ENCODE results near the gene ACVR1C. TPM values are rescaled to one million over a fixed set of nuclear protein-coding genes. Genes with fewer than 3 reads are reported as not detected.

ACVR1C gene
- total RNA-seq, 1 donor from 2014 or later = 0.10 TPM

- no peaks in the 10 kb centered on the region for H3K36me3 Mint-ChIP-seq (ENCODE audit: low read depth, unreplicated experiment)
- peaks cover 2% of the 10 kb centered on the region for H3K27me3 Mint-ChIP-seq (ENCODE audit: unreplicated experiment)
- DNase-seq (ENCODE audit: low spot score) = no peak
- H3K27ac Mint-ChIP-seq (ENCODE audit: unreplicated experiment) = no peak overlapping the region
- H3K4me1 Mint-ChIP-seq (ENCODE audit: unreplicated experiment) = no peaks in the 10 kb centered on the region
- no peak for TF ChIP-seq CTCF (IDR thresholded peaks at IDR 0.05; ENCODE audit: unreplicated experiment)
- H3K4me3 Mint-ChIP-seq (ENCODE audit: unreplicated experiment) = no peak overlapping the region
- no peaks in the 10 kb centered on the region for H3K9me3 Mint-ChIP-seq (ENCODE audit: unreplicated experiment)
Measured at GRCh38 chr2:157486596-157487270, 141.9 kb downstream of the ACVR1C start.

- no peak for TF ChIP-seq CTCF (IDR thresholded peaks at IDR 0.05; ENCODE audit: unreplicated experiment)
- Mint-ChIP-seq H3K4me1 (ENCODE audit: unreplicated experiment) (no peaks in the 10 kb centered on the region), H3K27me3 (ENCODE audit: unreplicated experiment) (no peaks in the 10 kb centered on the region), H3K36me3 (ENCODE audit: low read depth, unreplicated experiment) (no peaks in the 10 kb centered on the region), H3K9me3 (ENCODE audit: unreplicated experiment) (no peaks in the 10 kb centered on the region), H3K4me3 (ENCODE audit: unreplicated experiment) (no peak overlapping the region), H3K27ac (ENCODE audit: unreplicated experiment) (no peak overlapping the region)
- DNase-seq (ENCODE audit: low spot score) = no peak
Measured at GRCh38 chr2:157480182-157480961, 148.3 kb downstream of the ACVR1C start.

- Mint-ChIP-seq H3K27me3 (ENCODE audit: unreplicated experiment) (no peaks in the 10 kb centered on the region), H3K4me3 (ENCODE audit: unreplicated experiment) (no peak overlapping the region), H3K36me3 (ENCODE audit: low read depth, unreplicated experiment) (no peaks in the 10 kb centered on the region), H3K4me1 (ENCODE audit: unreplicated experiment) (no peaks in the 10 kb centered on the region), H3K9me3 (ENCODE audit: unreplicated experiment) (no peaks in the 10 kb centered on the region), H3K27ac (ENCODE audit: unreplicated experiment) (no peak overlapping the region)
- DNase-seq (ENCODE audit: low spot score) = no peak
- TF ChIP-seq CTCF (IDR thresholded peaks at IDR 0.05; ENCODE audit: unreplicated experiment) = no peak
Measured at GRCh38 chr2:157479081-157480027, 149.3 kb downstream of the ACVR1C start.

GRCh38 chr2:157477919-157478318 is 150.7 kb downstream of the ACVR1C start:
- H3K9me3 Mint-ChIP-seq (ENCODE audit: unreplicated experiment) = no peaks in the 10 kb centered on the region
- no peaks in the 10 kb centered on the region for H3K27me3 Mint-ChIP-seq (ENCODE audit: unreplicated experiment)
- no peak overlapping the region for H3K27ac Mint-ChIP-seq (ENCODE audit: unreplicated experiment)
- no peak overlapping the region for H3K4me3 Mint-ChIP-seq (ENCODE audit: unreplicated experiment)
- no peak for TF ChIP-seq CTCF (IDR thresholded peaks at IDR 0.05; ENCODE audit: unreplicated experiment)
- H3K4me1 Mint-ChIP-seq (ENCODE audit: unreplicated experiment) = no peaks in the 10 kb centered on the region
- H3K36me3 Mint-ChIP-seq (ENCODE audit: low read depth, unreplicated experiment) = no peaks in the 10 kb centered on the region
- no peak for DNase-seq (ENCODE audit: low spot score)
